GM13977 (cell line): ENCODE results near the gene MRRF.

Experiments used
- DNase-seq: peaks from one replicate; pipeline ENCODE4 v3.0.0; 2012; ENCODE audit warnings: low spot score
- in situ Hi-C: fragments of 300-500 bp; cut with MboI; formaldehyde crosslinking; loops from one replicate; pipeline ENCODE4 v1.12.0; 2022; ENCODE audit warnings: low sequenced_read_pairs, low pct_unique_long_range_greater_than_20kb, mixed read lengths, inconsistent platforms; ENCODE audit not compliant: unreplicated experiment
- TF ChIP-seq, protein P1 (sequence below): IDR thresholded peaks from 2 replicates; pipeline ENCODE4 v1.5.1; 2012; ENCODE audit warnings: mild to moderate bottlenecking, control low read depth; ENCODE audit not compliant: insufficient read depth; ENCODE audit errors: extremely low read depth, missing control alignments

MRRF gene

DNA sequence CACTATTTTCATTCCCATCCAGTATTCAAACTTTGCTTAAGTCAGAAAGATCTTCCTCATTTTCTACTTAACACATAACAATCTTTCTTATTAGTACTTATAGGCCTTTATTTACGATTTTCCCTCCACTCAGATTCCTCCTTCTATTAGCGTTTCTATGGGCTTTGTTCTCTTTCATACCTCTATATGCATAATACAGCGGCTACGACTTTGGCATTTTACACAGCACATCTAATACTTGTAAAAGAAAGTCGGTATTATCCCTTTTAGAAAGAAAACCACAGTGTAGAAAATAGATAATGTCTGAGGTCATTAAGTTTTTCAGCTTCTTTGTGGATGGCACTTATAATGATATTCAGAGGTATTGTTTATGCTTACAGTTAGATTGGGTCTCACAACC is 8.5 kb upstream of the MRRF start:
- no peak for DNase-seq
- TF ChIP-seq, protein P1, sequence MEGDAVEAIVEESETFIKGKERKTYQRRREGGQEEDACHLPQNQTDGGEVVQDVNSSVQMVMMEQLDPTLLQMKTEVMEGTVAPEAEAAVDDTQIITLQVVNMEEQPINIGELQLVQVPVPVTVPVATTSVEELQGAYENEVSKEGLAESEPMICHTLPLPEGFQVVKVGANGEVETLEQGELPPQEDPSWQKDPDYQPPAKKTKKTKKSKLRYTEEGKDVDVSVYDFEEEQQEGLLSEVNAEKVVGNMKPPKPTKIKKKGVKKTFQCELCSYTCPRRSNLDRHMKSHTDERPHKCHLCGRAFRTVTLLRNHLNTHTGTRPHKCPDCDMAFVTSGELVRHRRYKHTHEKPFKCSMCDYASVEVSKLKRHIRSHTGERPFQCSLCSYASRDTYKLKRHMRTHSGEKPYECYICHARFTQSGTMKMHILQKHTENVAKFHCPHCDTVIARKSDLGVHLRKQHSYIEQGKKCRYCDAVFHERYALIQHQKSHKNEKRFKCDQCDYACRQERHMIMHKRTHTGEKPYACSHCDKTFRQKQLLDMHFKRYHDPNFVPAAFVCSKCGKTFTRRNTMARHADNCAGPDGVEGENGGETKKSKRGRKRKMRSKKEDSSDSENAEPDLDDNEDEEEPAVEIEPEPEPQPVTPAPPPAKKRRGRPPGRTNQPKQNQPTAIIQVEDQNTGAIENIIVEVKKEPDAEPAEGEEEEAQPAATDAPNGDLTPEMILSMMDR: no peak
- in situ Hi-C loops: no loop called here

DNA sequence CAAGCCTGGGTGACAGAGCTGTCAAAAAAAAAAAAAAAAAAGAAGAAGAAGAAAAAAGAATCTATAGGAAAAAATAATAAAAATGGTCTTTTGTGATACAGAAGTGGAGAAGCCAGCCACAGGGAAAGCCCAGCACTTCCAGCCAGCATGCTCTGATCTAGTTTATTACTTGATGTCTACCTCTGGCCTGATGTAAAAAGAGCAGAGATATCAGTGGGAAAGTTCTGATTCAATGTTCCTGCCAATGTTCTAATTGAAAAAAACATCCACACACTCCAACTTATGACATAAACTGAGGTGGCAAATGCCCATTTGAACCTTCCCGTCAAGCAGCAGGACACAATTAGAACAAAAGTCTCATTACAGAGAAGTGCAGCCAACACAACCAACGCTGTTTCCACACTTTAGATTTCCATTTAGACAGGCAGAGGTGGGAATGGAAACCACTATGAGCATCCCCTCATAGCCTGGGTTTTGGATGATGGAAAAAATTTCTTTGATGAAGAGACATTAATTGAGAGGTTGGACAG is 5.7 kb upstream of the MRRF start:
- DNase-seq: no peak
- TF ChIP-seq, protein P1: no peak
- in situ Hi-C loops: no loop called here

DNA sequence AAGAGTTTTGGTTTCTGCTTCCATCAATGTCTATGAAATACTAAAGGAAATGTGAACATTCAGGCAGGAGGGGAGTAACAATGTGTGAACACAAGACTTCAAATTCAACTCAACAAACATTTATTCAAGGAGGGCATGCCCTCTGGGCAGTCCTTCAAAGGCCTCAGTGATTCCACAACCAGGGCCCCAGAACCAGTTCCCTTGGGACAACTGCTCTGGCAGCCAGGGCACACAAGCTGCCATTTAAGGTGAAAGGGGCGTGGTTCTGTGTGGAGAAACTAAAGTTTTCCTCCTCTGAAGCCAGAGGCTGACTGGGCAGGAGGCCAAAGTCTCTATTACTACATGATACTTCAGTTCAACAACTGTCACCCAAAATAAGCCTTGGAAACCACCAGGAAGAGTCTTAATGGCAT is 3.2 kb upstream of the MRRF start:
- in situ Hi-C loops: no loop called here
- TF ChIP-seq, protein P1: no peak

DNA sequence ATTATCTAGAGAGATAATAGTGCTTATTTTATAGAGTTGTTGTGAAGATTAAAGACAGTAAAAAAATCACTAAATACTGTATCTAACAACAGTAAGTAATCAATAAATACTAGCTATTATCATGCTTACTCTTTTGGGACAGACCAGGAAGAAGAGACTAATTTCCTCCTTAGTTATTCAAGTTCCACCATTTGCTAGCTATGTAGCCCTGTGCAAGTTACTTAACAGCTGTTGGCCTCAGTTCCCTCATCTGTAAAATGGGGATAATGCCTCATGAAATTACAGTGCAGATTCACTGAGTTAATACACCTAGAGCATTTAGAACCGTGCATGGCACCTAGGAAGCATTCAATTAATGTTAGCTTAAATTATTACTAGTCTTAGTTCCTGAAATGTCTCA is 2.6 kb upstream of the MRRF start:
- DNase-seq: no peak
- in situ Hi-C loops: no loop called here
- TF ChIP-seq, protein P1: no peak

More for the DNA sequence above, 3.2 kb upstream of the MRRF start:
- no peak for DNase-seq

DNA sequence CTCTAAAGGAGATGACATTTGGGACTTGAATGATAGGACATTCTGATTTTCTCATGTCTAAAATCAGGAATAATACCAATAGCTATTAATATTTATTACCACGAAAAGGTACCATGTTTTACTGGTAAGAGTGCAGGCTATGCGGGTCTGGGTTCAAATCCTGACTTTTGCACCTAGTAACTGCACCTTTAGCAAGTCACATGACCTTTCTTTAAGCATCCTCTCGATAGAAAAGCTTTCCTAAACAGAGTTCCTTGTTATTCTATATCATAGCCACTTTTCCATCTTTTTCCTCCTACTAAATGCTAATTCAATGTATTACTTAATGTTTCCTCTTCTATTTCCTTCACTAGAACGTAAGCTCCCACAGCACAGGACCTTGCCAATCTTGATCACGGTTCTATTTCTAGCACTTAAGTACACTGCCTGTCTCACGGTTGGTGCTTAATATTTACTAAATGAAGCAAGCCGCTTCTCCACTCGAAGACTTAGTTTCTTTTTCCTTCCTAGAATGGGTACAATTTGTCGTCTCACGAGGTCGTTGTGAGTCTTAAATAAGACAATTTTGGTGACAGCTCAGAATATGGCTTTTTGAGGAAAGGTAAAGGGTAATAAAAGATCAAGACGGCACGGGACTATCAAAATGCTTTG is 858 bp upstream of the MRRF start:
- TF ChIP-seq, protein P1: no peak
- in situ Hi-C loops: no loop called here
- DNase-seq: no peak

DNA sequence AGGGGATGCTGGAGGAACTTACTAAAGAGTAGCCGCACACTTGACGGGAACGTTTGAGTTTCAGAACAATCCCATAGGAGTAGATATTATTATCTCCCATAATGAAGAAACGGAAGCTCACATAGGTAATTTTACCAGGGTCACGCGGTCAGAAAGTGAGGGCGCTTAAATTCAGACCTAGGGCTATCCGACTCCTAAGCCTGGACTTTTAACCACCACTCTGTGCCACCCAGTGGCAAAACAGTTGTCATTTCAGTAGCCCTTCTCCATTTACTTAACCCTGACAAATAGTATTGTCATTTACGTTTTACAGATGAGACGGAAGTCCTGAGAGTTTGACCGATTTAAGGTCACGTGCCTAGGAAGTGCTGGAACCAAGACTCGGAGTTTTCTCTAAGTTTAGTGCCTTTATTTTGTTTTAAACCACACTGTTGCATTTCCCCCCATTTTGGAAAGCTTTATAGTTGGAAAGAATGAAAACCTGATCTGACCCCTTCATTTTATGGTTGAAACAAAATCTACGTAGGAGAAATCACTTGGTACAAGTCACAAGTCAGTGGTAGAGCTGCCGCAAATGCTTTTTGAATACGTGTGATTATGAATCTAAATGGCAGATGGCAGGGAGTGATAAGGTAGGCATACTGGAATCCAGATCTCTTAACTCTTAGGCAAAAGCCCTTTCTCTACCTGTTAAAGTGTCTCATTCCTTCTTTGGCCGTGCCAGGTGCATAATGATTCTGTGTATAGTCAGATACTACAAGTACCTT is 650 bp downstream of the MRRF start:
- TF ChIP-seq, protein P1: no peak
- in situ Hi-C loops: no loop called here
- DNase-seq: peak; percentile 63
